Stimulated activated naive B cell treated with anti-CD40 and anti-IgM and Interleukin-4, amounts not matched to agents 10 μg/mL and 1 μg/mL and 100 μg/mL, for 72 hours (primary cell): ENCODE data around the gene GGT5.
"Not testable (repeated sequence)": the region's sequence is repeated elsewhere in the genome, so short reads cannot be mapped to it uniquely, and the experiment has no call there.

Experiments used
- ATAC-seq, 2 donors: fragments of 150-1000 bp; cut with Tn5 transposase; replicated peaks; 2 replicates each; pipeline ENCODE4 v1.10.0; 2021; ENCODE audit warnings: moderate library complexity in 1 of 2
- DNase-seq: peaks from one replicate; pipeline ENCODE4 v3.0.0; 2021
- H3K27ac Mint-ChIP-seq: one replicate; pipeline ENCODE4 v1.8.0; 2022; ENCODE audit warnings: mild to moderate bottlenecking, mixed read lengths
- H3K27me3 Mint-ChIP-seq, 2 donors: one replicate each; pipeline ENCODE4 v1.8.0; 2022; ENCODE audit warnings: mixed read lengths in 2 of 2
- H3K36me3 Mint-ChIP-seq, 2 donors: one replicate each; pipeline ENCODE4 v1.8.0; 2022; ENCODE audit warnings: mixed read lengths in 2 of 2, mild to moderate bottlenecking in 1 of 2
- H3K4me1 Mint-ChIP-seq, 2 donors: one replicate each; pipeline ENCODE4 v1.8.0; 2022; ENCODE audit warnings: mixed read lengths in 2 of 2, mild to moderate bottlenecking in 1 of 2
- H3K4me3 Mint-ChIP-seq, 2 donors: one replicate each; pipeline ENCODE4 v1.8.0; 2022; ENCODE audit warnings: mild to moderate bottlenecking in 2 of 2, mixed read lengths in 2 of 2, moderate library complexity in 1 of 2
- H3K9me3 Mint-ChIP-seq, 2 donors: one replicate each; pipeline ENCODE4 v1.8.0; 2022; ENCODE audit warnings: mixed read lengths in 2 of 2, mild to moderate bottlenecking in 1 of 2

Gene GGT5, protein sequence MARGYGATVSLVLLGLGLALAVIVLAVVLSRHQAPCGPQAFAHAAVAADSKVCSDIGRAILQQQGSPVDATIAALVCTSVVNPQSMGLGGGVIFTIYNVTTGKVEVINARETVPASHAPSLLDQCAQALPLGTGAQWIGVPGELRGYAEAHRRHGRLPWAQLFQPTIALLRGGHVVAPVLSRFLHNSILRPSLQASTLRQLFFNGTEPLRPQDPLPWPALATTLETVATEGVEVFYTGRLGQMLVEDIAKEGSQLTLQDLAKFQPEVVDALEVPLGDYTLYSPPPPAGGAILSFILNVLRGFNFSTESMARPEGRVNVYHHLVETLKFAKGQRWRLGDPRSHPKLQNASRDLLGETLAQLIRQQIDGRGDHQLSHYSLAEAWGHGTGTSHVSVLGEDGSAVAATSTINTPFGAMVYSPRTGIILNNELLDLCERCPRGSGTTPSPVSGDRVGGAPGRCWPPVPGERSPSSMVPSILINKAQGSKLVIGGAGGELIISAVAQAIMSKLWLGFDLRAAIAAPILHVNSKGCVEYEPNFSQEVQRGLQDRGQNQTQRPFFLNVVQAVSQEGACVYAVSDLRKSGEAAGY

DNA sequence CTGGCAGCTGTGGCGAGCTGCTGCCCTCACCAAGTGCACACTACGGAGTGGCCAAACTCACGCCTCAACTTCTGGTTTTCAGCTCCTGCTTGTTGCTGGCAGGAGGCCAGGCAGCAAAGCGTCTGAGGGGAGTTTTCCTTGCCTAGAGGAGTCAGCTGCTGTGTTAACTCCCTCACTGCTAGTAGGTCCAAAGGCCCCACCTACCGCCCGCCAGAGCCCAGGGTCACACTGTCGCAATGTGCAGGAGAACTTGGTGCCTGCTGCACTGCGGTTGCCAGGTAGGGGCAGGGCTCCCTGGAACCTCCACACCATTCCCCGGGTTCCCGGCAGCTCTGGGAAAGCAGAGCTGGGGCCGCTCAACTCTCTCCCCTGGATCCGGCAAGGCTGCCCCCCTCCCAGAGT lies at the start of gene GGT5:
GGT5 (minus strand) TSS at position 53 of the 402 bp plus-strand sequence. CDS start 357 bp downstream, outside the sequence.
- H3K36me3 Mint-ChIP-seq = not testable (repeated sequence)
- H3K4me3 Mint-ChIP-seq = peak within 1 kb of the TSS in 1 of 2 donors; percentile 14

DNA sequence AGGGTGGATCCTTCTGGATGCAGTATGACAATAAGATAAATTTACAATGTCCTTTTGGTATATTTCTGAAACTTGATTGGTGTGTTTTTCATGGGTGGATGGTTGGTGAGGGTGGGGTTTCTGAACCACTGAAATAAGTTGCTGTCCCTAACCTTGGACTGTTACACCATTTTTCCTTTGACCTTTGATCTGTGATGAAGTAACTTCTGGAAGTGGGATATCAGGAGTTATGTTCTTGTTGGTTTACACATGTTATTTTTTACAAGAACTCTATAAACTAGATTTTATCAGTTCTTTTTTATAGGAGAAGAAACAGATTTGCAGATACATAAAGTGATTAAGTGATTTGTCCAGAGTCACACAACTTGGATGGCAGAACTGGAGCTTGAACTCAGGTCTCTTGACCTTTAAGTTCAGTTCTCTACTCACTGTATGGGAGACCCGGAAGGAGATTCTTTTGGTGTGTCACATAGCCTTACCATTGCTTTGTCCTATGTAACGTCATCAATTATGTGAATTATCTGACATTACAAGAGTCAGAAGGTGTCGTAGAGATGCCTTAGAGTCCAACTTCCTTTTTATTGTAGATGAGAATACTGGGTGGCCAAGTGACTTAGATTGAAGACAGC lies 47.4 kb upstream of the GGT5 start:
- H3K9me3 Mint-ChIP-seq, H3K36me3 Mint-ChIP-seq, H3K27me3 Mint-ChIP-seq, DNase-seq: not testable (repeated sequence)
- peaks cover 22 to 40% of the 10 kb centered on the region in 2 donors for H3K4me1 Mint-ChIP-seq
- H3K4me3 Mint-ChIP-seq = peak overlapping the region; percentile 62 to 66
- H3K27ac Mint-ChIP-seq = peak overlapping the region; percentile 81
- peak; percentile 38 to 42 for ATAC-seq

More for the DNA sequence above, at the start of gene GGT5:
- H3K27ac Mint-ChIP-seq, H3K9me3 Mint-ChIP-seq, H3K27me3 Mint-ChIP-seq, DNase-seq, ATAC-seq: not testable (repeated sequence)
- peaks cover 15 to 27% of the 10 kb centered on the region in 2 donors for H3K4me1 Mint-ChIP-seq

DNA sequence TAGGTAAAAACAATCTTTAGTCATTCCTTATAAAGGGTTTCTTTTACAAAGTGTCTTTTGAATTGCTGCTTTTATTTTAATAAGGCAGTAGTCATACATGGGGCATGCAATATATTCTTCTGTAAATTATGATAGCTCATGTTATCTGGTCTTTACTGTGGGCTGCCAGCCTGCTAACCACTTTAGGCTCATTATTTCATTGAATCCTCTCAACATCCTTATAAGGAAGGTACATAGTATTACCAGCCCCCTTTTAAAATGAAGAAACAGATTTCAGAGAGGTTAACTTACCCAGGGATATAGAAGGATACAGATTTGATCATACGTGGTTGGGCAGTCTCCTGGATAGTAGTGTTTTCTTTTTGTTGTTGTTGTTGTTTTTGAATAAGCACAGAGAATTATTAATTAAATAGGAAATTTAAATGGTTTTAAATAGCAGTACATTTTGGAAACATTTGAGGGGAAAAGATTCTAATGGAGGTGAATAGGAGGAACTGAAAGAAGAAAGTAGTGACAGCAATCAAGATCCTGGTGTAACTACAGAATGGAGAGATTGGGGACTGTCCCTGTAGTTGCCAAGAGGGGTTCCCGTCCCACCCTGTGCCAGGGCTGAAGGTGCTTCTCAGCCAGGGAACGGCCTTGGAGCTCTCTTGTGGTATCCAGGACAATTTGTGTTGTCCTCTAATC lies 46.8 kb upstream of the GGT5 start:
- H3K4me3 Mint-ChIP-seq = peak overlapping the region; percentile 62 to 66
- no peaks in the 10 kb centered on the region for H3K27me3 Mint-ChIP-seq
- H3K4me1 Mint-ChIP-seq = peaks cover 26 to 44% of the 10 kb centered on the region in 2 donors
- H3K9me3 Mint-ChIP-seq = no peaks in the 10 kb centered on the region
- peak; percentile 81 to 89 for ATAC-seq
- no peak for DNase-seq
- peak overlapping the region; percentile 81 for H3K27ac Mint-ChIP-seq
- H3K36me3 Mint-ChIP-seq = peaks cover 7 to 13% of the 10 kb centered on the region in 2 donors

DNA sequence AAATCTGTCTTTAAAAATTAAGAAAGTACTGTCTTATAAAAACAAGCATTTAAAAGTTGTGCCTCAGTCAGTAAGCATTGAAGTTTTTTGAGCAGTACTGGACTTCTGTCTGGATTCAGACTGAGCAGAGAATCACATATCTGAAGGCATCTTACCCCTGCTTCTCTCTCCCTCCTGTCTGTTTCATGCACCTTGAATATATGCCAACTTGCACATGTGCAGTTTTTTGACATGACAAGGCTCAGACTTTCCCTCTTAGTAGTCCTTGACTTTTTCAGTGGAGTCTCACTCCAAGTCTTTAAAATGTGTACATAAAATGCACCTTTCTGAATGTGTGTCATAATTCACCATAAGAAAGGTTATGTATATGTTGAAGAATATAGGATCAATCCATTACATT lies 45.6 kb upstream of the GGT5 start:
- ATAC-seq (no peak), DNase-seq (no peak)
- Mint-ChIP-seq H3K4me1 (peaks cover 21 to 40% of the 10 kb centered on the region in 2 donors), H3K27ac (no peak overlapping the region), H3K27me3 (no peaks in the 10 kb centered on the region), H3K9me3 (no peaks in the 10 kb centered on the region), H3K4me3 (no peak overlapping the region), H3K36me3 (peaks cover 7 to 8% of the 10 kb centered on the region in 2 donors)

DNA sequence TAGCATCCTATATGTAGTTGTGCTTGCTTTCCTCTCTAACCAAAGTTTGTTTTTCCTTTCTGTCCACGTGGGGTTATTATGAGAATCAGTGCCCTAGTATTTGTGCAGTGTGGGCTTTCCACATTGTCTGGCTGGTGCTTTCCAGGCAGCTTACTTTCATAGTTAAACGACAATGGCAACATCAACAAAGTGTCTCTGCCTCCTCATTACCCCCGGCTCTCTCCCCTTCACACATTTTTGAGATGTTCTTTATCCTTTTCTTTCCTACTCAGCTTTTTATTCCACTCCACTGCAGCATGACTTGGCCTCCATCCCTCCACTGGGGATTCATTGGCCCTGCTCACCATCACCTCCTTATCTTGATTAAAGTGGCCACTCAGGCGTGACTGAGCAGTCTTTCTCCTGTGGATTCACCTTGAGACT lies 44.9 kb upstream of the GGT5 start:
- ATAC-seq = peak; percentile 33 to 38
- Mint-ChIP-seq H3K9me3 (no peaks in the 10 kb centered on the region), H3K27ac (no peak overlapping the region), H3K4me1 (peaks cover 24 to 44% of the 10 kb centered on the region in 2 donors), H3K4me3 (no peak overlapping the region), H3K36me3 (peaks cover 7 to 10% of the 10 kb centered on the region in 2 donors), H3K27me3 (no peaks in the 10 kb centered on the region)
- DNase-seq = no peak

DNA sequence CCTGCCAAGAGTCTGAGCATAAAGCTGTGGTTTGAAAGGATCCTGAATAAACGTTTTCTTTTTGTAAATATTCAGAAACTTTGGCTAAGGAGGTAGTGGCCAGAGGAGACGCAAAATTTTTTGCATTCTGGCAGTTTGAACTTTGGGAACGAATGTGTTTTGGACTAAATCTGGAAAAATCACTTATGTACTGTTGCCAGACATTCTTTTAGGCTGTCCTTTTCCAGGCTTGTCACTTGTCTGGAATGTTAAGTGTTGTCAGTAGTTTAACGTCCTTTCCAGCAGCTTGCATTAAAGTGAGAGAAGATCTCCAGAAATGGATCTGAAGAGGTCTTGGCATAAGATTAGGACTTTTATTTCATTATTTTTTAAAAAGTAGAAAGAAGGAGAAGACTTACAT lies 44.2 kb upstream of the GGT5 start:
- Mint-ChIP-seq H3K27me3 (no peaks in the 10 kb centered on the region), H3K9me3 (no peaks in the 10 kb centered on the region), H3K36me3 (peaks cover 7 to 13% of the 10 kb centered on the region in 2 donors), H3K4me1 (peaks cover 27 to 48% of the 10 kb centered on the region in 2 donors), H3K27ac (no peak overlapping the region), H3K4me3 (no peak overlapping the region)
- DNase-seq = no peak
- no peak for ATAC-seq

DNA sequence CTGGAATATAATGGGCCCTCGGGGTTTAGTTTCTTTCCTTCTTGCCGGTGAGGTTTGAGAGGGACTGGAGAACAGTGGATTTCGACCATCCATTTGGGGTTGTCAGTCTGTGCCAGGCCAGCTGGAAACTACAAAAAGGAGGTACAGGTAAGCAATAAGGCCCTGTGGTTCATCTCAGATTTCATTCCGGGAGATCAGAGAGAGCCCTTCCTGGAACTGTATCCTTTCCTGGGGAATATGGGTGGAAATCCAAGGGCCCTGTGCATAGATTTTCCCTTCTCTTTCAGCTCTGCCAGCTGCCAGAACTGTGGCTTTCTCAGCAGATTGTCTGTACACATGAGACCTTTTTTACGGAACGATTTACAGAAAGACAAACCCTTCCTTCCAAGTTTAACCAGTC lies 42.9 kb upstream of the GGT5 start:
- H3K4me1 Mint-ChIP-seq = peaks cover 28 to 60% of the 10 kb centered on the region in 2 donors
- not testable (repeated sequence) for H3K9me3 Mint-ChIP-seq, H3K4me3 Mint-ChIP-seq, H3K27me3 Mint-ChIP-seq, H3K27ac Mint-ChIP-seq, ATAC-seq, DNase-seq
- peaks cover 7 to 11% of the 10 kb centered on the region in 2 donors for H3K36me3 Mint-ChIP-seq

DNA sequence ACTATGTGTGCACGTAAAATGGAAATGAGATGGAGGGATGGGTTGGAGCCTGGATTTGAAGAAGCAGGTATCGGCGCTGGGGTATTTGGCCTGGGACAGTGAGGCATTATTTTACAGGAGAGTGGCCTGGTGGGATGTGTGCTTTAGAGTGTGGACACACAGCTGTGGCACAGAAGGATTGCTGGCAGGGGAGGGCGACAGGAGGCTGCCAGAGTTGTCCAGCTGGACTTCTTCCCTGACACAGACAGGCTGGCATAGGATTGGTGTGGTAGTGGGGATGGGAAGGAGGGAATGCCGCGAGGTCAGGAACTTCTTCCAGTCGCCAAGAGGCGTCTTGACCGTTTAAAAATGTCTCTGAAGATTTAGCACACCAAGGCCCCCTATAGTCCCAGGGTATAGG lies 42.3 kb upstream of the GGT5 start:
- Mint-ChIP-seq H3K36me3 (peaks cover 7 to 12% of the 10 kb centered on the region in 2 donors), H3K4me1 (peaks cover 27 to 62% of the 10 kb centered on the region in 2 donors)
- not testable (repeated sequence) for H3K9me3 Mint-ChIP-seq

DNA sequence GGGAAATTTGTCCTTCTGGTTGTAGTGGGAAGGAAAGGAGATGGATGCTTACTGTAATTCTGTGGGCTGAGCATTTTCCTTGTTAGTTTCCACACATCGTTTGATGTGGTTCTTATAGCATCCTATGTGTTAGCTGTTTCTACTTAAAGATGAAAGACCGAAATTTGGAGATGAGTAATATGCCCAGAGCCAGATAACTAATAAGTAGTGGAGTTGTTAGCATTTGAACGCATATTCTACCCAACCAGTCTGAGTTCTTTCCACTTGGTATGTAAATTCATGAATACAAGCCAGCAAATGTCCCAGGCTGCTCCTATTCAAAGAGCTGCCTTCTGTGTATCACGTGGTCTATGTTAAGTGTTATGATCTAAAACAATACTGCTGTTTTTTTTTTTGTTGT lies 40.4 kb upstream of the GGT5 start:
- DNase-seq (no peak), ATAC-seq (no peak)
- no peak overlapping the region for H3K4me3 Mint-ChIP-seq
- H3K27ac Mint-ChIP-seq = no peak overlapping the region
- H3K9me3 Mint-ChIP-seq = no peaks in the 10 kb centered on the region
- H3K27me3 Mint-ChIP-seq = no peaks in the 10 kb centered on the region
- peaks cover 11 to 18% of the 10 kb centered on the region in 2 donors for H3K36me3 Mint-ChIP-seq
- peaks cover 26 to 57% of the 10 kb centered on the region in 2 donors for H3K4me1 Mint-ChIP-seq

More for the DNA sequence above, 42.3 kb upstream of the GGT5 start:
- not testable (repeated sequence) for H3K27ac Mint-ChIP-seq, DNase-seq, H3K27me3 Mint-ChIP-seq, H3K4me3 Mint-ChIP-seq, ATAC-seq

DNA sequence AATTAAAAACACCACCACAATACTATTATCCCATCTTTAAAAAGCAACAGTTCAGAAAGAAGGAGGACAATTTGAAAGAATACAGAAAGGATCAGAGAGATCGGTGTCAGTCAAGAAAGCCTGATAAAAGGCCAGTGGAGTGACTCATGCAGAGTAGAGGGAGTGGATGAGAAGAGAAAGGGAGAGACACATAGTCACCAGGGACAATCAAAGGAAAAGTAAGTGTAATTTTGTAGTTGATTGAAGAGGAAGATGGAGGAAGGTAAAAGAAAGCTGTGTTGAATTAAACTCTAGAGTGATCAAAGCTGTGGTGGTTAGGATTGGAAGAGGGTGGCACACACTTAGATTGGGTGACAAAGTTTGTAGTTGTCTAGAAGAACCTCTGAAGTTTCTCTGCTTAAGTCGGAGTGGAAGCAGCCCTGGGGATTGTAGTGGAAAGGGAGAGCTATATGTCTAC lies 39.9 kb upstream of the GGT5 start:
- ATAC-seq (no peak), DNase-seq (no peak)
- H3K27me3 Mint-ChIP-seq = no peaks in the 10 kb centered on the region
- H3K36me3 Mint-ChIP-seq = peaks cover 11 to 20% of the 10 kb centered on the region in 2 donors
- H3K4me3 Mint-ChIP-seq = no peak overlapping the region
- no peak overlapping the region for H3K27ac Mint-ChIP-seq
- H3K9me3 Mint-ChIP-seq = no peaks in the 10 kb centered on the region
- H3K4me1 Mint-ChIP-seq = peaks cover 24 to 56% of the 10 kb centered on the region in 2 donors

DNA sequence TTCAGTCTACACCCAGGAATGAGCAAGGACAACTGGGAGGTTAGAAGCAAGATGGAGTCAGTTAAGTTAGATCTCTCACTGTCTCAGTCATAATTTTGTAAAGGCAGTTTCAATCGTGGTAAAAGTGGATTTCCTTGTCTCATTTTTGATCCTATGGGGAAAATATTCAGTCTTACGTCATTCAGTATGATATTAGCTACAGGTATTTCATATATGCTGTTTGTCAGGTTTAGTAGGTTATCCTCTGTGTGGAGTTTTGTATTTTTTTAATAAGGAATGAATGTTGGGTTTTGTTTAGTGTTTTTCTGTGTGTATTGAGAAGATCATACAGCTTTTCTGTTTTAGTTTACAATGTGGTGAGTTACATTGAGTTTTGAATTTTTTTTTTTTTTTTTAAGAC lies 37.5 kb upstream of the GGT5 start:
- H3K9me3 Mint-ChIP-seq = no peaks in the 10 kb centered on the region
- H3K36me3 Mint-ChIP-seq = peaks cover 11 to 22% of the 10 kb centered on the region in 2 donors
- no peak for ATAC-seq
- H3K4me1 Mint-ChIP-seq = peaks cover 23 to 57% of the 10 kb centered on the region in 2 donors
- DNase-seq = no peak
- H3K27ac Mint-ChIP-seq = no peak overlapping the region
- no peak overlapping the region for H3K4me3 Mint-ChIP-seq
- no peaks in the 10 kb centered on the region for H3K27me3 Mint-ChIP-seq

DNA sequence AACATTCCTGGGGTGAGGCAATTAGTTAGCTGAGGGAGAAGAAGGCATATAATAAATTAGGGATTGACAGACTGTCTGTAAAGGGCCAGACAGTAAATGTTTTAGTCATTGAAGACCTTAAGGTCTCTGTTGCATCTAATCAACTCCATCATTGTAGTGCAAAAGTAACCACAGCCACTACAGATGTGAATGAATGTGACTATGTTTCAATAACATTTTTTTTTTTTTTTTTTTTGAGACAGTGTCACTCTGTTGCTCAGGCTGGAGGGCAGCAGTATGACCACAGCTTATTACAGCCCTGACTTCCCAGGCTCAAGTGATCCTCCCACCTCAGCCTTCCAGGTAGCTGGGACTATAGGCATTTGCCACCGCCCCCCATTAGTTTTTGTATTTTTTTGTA lies 35.5 kb upstream of the GGT5 start:
- not testable (repeated sequence) for H3K4me3 Mint-ChIP-seq, H3K27ac Mint-ChIP-seq, H3K27me3 Mint-ChIP-seq, ATAC-seq, H3K9me3 Mint-ChIP-seq, DNase-seq
- H3K4me1 Mint-ChIP-seq = peaks cover 22 to 59% of the 10 kb centered on the region in 2 donors
- H3K36me3 Mint-ChIP-seq = peaks cover 15 to 22% of the 10 kb centered on the region in 2 donors

DNA sequence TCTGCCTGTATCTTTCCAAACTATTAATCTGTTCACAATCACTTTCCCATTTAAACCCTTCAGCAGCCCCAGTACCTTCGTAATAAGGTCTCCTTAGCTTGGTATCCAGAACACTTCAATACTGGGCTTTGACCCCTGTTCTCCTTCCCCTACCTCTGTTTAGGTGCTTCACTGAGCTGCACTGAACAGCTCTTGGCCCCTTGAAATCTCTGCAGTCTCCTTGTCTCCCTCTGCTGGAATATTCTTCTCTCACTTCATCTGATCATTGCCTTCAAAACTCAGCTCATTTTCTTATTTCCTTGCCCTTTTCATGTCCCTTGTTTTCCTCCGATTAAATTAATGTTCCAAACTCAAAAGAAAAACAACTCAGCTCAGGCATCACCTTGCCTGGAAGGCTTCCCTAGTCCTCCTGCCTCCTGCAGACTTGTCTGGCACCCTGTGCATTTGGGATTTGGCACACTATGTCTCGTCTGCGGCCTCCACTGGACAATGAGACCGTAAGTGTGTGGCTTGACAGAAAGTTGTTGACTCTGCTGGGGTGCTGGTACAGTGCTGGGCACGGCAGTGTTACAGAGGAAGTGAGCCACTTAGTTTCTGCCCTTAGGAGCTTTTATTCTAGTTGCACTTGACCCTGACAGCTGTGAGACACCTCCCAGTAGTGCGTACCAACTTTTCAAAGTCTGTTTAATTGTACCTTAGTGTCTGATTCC lies 30.0 kb upstream of the GGT5 start:
- not testable (repeated sequence) for H3K9me3 Mint-ChIP-seq, DNase-seq, ATAC-seq, H3K27me3 Mint-ChIP-seq
- Mint-ChIP-seq H3K4me1 (peaks cover 22 to 64% of the 10 kb centered on the region in 2 donors), H3K36me3 (peaks cover 11 to 13% of the 10 kb centered on the region in 2 donors), H3K4me3 (peak overlapping the region; percentile 39 to 64), H3K27ac (peak overlapping the region; percentile 80)
